Measurements from ENCODE around the gene TOGARAM1.

TOGARAM1 gene

GRCh38 chr14:44961554-44962333, at the start of gene TOGARAM1, which contains the start of gene KLHL28:
Gene TOGARAM1, plus strand, starts transcription at chr14:44962190. Its CDS starts 232 bp downstream, at chr14:44962422.
Gene KLHL28, minus strand, starts transcription at chr14:44961947. Its CDS starts 16,019 bp downstream, at chr14:44945928.
- peak; percentile 99 for DNase-seq

- no peak for DNase-seq
These were observed 47.1 kb upstream of the TOGARAM1 start for GRCh38 chr14:44914849-44915248.

GRCh38 chr14:44928793-44929192, 33.2 kb upstream of the TOGARAM1 start:
- no peak for DNase-seq

- DNase-seq, result no peak
These were observed 26.8 kb upstream of the TOGARAM1 start for GRCh38 chr14:44935155-44935554.

- no peak for DNase-seq
These were observed 24.4 kb upstream of the TOGARAM1 start for GRCh38 chr14:44937547-44937946.

GRCh38 chr14:44940211-44940610, 21.8 kb upstream of the TOGARAM1 start:
- no peak for DNase-seq

GRCh38 chr14:44940944-44941343, 21.0 kb upstream of the TOGARAM1 start:
- DNase-seq, result no peak

- DNase-seq, result no peak
These were observed 20.4 kb upstream of the TOGARAM1 start for GRCh38 chr14:44941591-44941990.

GRCh38 chr14:44942436-44942835, 19.6 kb upstream of the TOGARAM1 start:
- DNase-seq, result no peak

GRCh38 chr14:44944107-44944506, 17.9 kb upstream of the TOGARAM1 start:
- DNase-seq, result no peak

- DNase-seq, result no peak
These were observed 16.7 kb upstream of the TOGARAM1 start for GRCh38 chr14:44945264-44945663.

GRCh38 chr14:44951051-44951450, 10.9 kb upstream of the TOGARAM1 start:
- no peak for DNase-seq

- DNase-seq, result no peak
These were observed 9.4 kb upstream of the TOGARAM1 start for GRCh38 chr14:44952391-44953110.

GRCh38 chr14:44954750-44955149, 7.2 kb upstream of the TOGARAM1 start:
- no peak for DNase-seq

- no peak for DNase-seq
These were observed 6.5 kb upstream of the TOGARAM1 start for GRCh38 chr14:44955528-44955927.

- DNase-seq, result no peak
These were observed 5.1 kb upstream of the TOGARAM1 start for GRCh38 chr14:44956866-44957265.

GRCh38 chr14:44959538-44959937, 2.5 kb upstream of the TOGARAM1 start:
- no peak for DNase-seq

GRCh38 chr14:44960146-44960545, 1.8 kb upstream of the TOGARAM1 start:
- peak; percentile 18 for DNase-seq

- no peak for DNase-seq
These were observed 1.3 kb upstream of the TOGARAM1 start for GRCh38 chr14:44960646-44961045.

GRCh38 chr14:44961151-44961553, 838 bp upstream of the TOGARAM1 start:
- DNase-seq, result peak; percentile 58

GRCh38 chr14:44962334-44963043, 499 bp downstream of the TOGARAM1 start:
- DNase-seq, result peak; percentile 26

- DNase-seq, result no peak
These were observed 1.1 kb downstream of the TOGARAM1 start for GRCh38 chr14:44963044-44963528.

GRCh38 chr14:44963775-44964380, 1.9 kb downstream of the TOGARAM1 start:
- no peak for DNase-seq
